MG63 (cell line): ENCODE data around the gene NUP153. TPM values are rescaled to one million over a fixed set of nuclear protein-coding genes. Genes with fewer than 3 reads are reported as not detected.

Experiments used
- total RNA-seq: library from RNA; depleted of rRNA; stranded (reverse); fragments of >200 nt; shearing (Covaris generic); gene quantifications from 2 replicates; pipeline ENCODE4 v1.2.3, GENCODE V29; 2014; ENCODE audit warnings: low replicate concordance; rRNA removed

NUP153 gene
- total RNA-seq, 1 experiment from 2014 or later, result 16.5 TPM

Other genes with a start within 250 kb of the NUP153 start
- 4.8 and 12.9 TPM in 2 replicates for gene FAM8A1, start 106.6 kb downstream of the NUP153 start, total RNA-seq